GM12865 (cell line): Measurements from ENCODE around the gene SMAP2.

Experiments
- DNase-seq: peaks from one replicate; pipeline ENCODE4 v3.0.0; 2010; ENCODE audit warnings: low read depth
- H3K4me3 ChIP-seq: 2 replicates; pipeline ENCODE4 v1.5.1; 2011; ENCODE audit warnings: mild to moderate bottlenecking, low read depth, low read length, control low read depth
- CTCF ChIP-seq: IDR thresholded peaks from 2 replicates; pipeline ENCODE4 v1.5.1; 2011; ENCODE audit warnings: low read length, control low read depth, low read depth, inconsistent platforms; ENCODE audit not compliant: insufficient read depth; ENCODE audit errors: missing control alignments

The SMAP2 gene

GRCh38 chr1:40449684-40450494, 76.4 kb downstream of the SMAP2 start, which contains the start of gene ZFP69B:
Gene ZFP69B, plus strand, starts transcription at chr1:40450476. Its CDS starts 486 bp downstream, at chr1:40450962.
- peak; percentile 96 for DNase-seq
- H3K4me3 ChIP-seq = peak within 1 kb of the TSS; percentile 69
- TF ChIP-seq CTCF = no peak

- peak overlapping the region; percentile 69 for H3K4me3 ChIP-seq
- peak; percentile 81 for DNase-seq
- no peak for TF ChIP-seq CTCF
Observed at GRCh38 chr1:40450495-40451237, 77.1 kb downstream of the SMAP2 start.

GRCh38 chr1:40451238-40451585, 77.7 kb downstream of the SMAP2 start:
- no peak for DNase-seq
- TF ChIP-seq CTCF = no peak
- H3K4me3 ChIP-seq = peak overlapping the region; percentile 69

GRCh38 chr1:40454873-40455272, 81.3 kb downstream of the SMAP2 start:
- DNase-seq = no peak
- TF ChIP-seq CTCF = no peak
- no peak overlapping the region for H3K4me3 ChIP-seq

- no peak for TF ChIP-seq CTCF
- peak; percentile 9 for DNase-seq
- H3K4me3 ChIP-seq = no peak overlapping the region
Observed at GRCh38 chr1:40462956-40463590, 89.5 kb downstream of the SMAP2 start.

- H3K4me3 ChIP-seq = no peak overlapping the region
- no peak for DNase-seq
- no peak for TF ChIP-seq CTCF
Observed at GRCh38 chr1:40469327-40469726, 95.8 kb downstream of the SMAP2 start.
